Stomach (tissue), 9 donors: ENCODE results near the gene CABLES1. TPM values are rescaled to one million over a fixed set of nuclear protein-coding genes. Genes with fewer than 3 reads are reported as not detected.

ENCODE experiments used
- DNase-seq, 2 donors: peaks; one replicate each; pipeline versions ENCODE4 v3.0.0 to v3.0.0-alpha.2; 2013 to 2019
- H3K27ac ChIP-seq, 5 donors: fragments of 200-600 bp in 4 of 5; sonication (generic) in 4 of 5; one replicate each; pipeline ENCODE4 v1.5.1; 2013 to 2019; ENCODE audit warnings: mild to moderate bottlenecking in 1 of 5, moderate library complexity in 1 of 5
- H3K27me3 ChIP-seq, 3 donors: fragments of 200-600 bp; sonication (generic); one replicate each; pipeline ENCODE4 v1.5.1; 2017 to 2019; ENCODE audit warnings: mixed run types in 1 of 3
- H3K36me3 ChIP-seq, 4 donors: fragments of 200-600 bp; sonication (generic); 1 replicate in 3 of 4; 2 replicates in 1 of 4; pipeline ENCODE4 v1.5.1; 2016 to 2019
- H3K4me1 ChIP-seq, 4 donors: fragments of 200-600 bp; sonication (generic); one replicate each; pipeline ENCODE4 v1.5.1; 2016 to 2019
- H3K4me3 ChIP-seq, 4 donors: fragments of 200-600 bp; sonication (generic) in 3 of 4; one replicate each; pipeline ENCODE4 v1.5.1; 2016 to 2019; ENCODE audit warnings: mild to moderate bottlenecking in 1 of 4
- H3K9me3 ChIP-seq, 4 donors: fragments of 200-600 bp; sonication (generic); one replicate each; pipeline ENCODE4 v1.5.1; 2016 to 2019
- CTCF ChIP-seq, 7 experiments: fragments of 450-650 bp in 4 of 7; fragments of 200-600 bp in 3 of 7; sonication (generic) in 3 of 7; IDR thresholded peaks; one replicate each; pipeline ENCODE4 v1.5.1; 2016 to 2019; ENCODE audit warnings: antibody characterized with exemption in 7 of 7, control low read depth in 2 of 7, mild to moderate bottlenecking in 1 of 7
- EP300 ChIP-seq: sonication (generic); formaldehyde crosslinking; IDR thresholded peaks from one replicate; pipeline ENCODE4 v1.6.1; 2017; ENCODE audit warnings: antibody characterized with exemption
- POLR2A ChIP-seq, 4 donors: fragments of 450-650 bp; IDR thresholded peaks; one replicate each; pipeline ENCODE4 v1.6.1; 2016; ENCODE audit warnings: antibody characterized with exemption in 4 of 4, control low read depth in 2 of 4, mild to moderate bottlenecking in 1 of 4, moderate library complexity in 1 of 4
- POLR2AphosphoS5 ChIP-seq, 3 donors: sonication (generic); formaldehyde crosslinking; IDR thresholded peaks; one replicate each; pipeline ENCODE4 v1.6.1; 2016; ENCODE audit warnings: antibody characterized with exemption in 3 of 3
- WGBS, 5 donors: extraction: QIAGEN DNeasy Blood & Tissue Kit in 3 of 5; methylation state at CpG; one replicate each; pipeline versions ENCODE4 v1.1.5 to v1.1.7; 2013 to 2018; 5-methylcytosine and 5-hydroxymethylcytosine counted together
- intact Hi-C: fragments of 100-400 bp; cut with DNase I; formaldehyde crosslinking; loops from one replicate; pipeline ENCODE4 v1.15.1; 2023; ENCODE audit warnings: low total_unique reads
- polyA plus RNA-seq, 3 donors: library from polyadenylated mRNA; stranded (reverse); fragments of 200-250 nt; gene quantifications; one replicate each; pipeline ENCODE4 v1.2.3, GENCODE V29; 2013
- total RNA-seq, 5 donors: library from RNA; depleted of rRNA; stranded (reverse); fragments of >200 nt; gene quantifications; one replicate each; pipeline versions ENCODE4 v1.1.0 to v1.2.3, GENCODE V29; 2014 to 2016
- donor health status: healthy with polysubstance abuse.
- donor health status: Bipolar disorder and iron deficiency.
- donor health status: healthy.

The CABLES1 gene
- total and polyA plus RNA-seq, 8 donors: 5.6 to 36.8 (median 18.2) TPM

GRCh38 chr18:23113576-23113975 lies 21.7 kb upstream of the CABLES1 start:
- no peak overlapping the region for H3K4me3 ChIP-seq
- intact Hi-C loops: no loop called here
- no peaks in the 10 kb centered on the region for H3K36me3 ChIP-seq
- H3K27ac ChIP-seq: peak overlapping the region in 1 of 5 donors; percentile 81
- no peaks in the 10 kb centered on the region for H3K27me3 ChIP-seq
- TF ChIP-seq EP300 (no peak), POLR2A (IDR thresholded peaks at IDR 0.05) (no peak), CTCF (IDR thresholded peaks at IDR 0.05) (no peak), POLR2AphosphoS5 (IDR thresholded peaks at IDR 0.05) (no peak)
- peaks cover 0 to 23% (median 16%) of the 10 kb centered on the region in 4 donors for H3K4me1 ChIP-seq
- 87 to 93% (median 91%) methylated on average over 6 of the region's 6 CpGs for WGBS, 5 donors
- DNase-seq: no peak
- peaks cover 0 to 4% (median 0%) of the 10 kb centered on the region in 4 donors for H3K9me3 ChIP-seq

GRCh38 chr18:23114171-23114881 lies 21.0 kb upstream of the CABLES1 start:
- Histone ChIP-seq H3K4me3 (no peak overlapping the region), H3K4me1 (peaks cover 0 to 23% (median 16%) of the 10 kb centered on the region in 4 donors), H3K27me3 (no peaks in the 10 kb centered on the region), H3K27ac (peak overlapping the region; percentile 17 to 81 (median 67)), H3K9me3 (peaks cover 0 to 4% (median 0%) of the 10 kb centered on the region in 4 donors), H3K36me3 (no peaks in the 10 kb centered on the region)
- 13 to 28% (median 17%) methylated on average over 10 of the region's 10 CpGs for WGBS, 5 donors
- peak in 1 of 2 donors; percentile 67 for DNase-seq
- intact Hi-C loops: no loop called here
- no peak for TF ChIP-seq POLR2A (IDR thresholded peaks at IDR 0.05)
- no peak for TF ChIP-seq POLR2AphosphoS5 (IDR thresholded peaks at IDR 0.05)
- TF ChIP-seq EP300: no peak
- no peak for TF ChIP-seq CTCF (IDR thresholded peaks at IDR 0.05)

GRCh38 chr18:23114911-23115310 lies 20.4 kb upstream of the CABLES1 start:
- Histone ChIP-seq H3K4me1 (peaks cover 0 to 23% (median 16%) of the 10 kb centered on the region in 4 donors), H3K4me3 (no peak overlapping the region), H3K9me3 (peaks cover 0 to 4% (median 0%) of the 10 kb centered on the region in 4 donors), H3K36me3 (no peaks in the 10 kb centered on the region), H3K27ac (peak overlapping the region; percentile 17 to 81 (median 67)), H3K27me3 (no peaks in the 10 kb centered on the region)
- no peak for DNase-seq
- TF ChIP-seq EP300 (no peak), CTCF (IDR thresholded peaks at IDR 0.05) (no peak), POLR2AphosphoS5 (IDR thresholded peaks at IDR 0.05) (no peak), POLR2A (IDR thresholded peaks at IDR 0.05) (no peak)
- WGBS, 5 donors: 27 to 44% (median 31%) methylated on average over 5 of the region's 5 CpGs
- intact Hi-C loops: no loop called here

GRCh38 chr18:23115683-23116096 lies 19.6 kb upstream of the CABLES1 start:
- Histone ChIP-seq H3K27me3 (no peaks in the 10 kb centered on the region), H3K9me3 (peaks cover 0 to 4% (median 0%) of the 10 kb centered on the region in 4 donors), H3K27ac (peak overlapping the region in 3 of 5 donors; percentile 67 to 81 (median 68)), H3K4me1 (peaks cover 0 to 23% (median 18%) of the 10 kb centered on the region in 4 donors), H3K4me3 (no peak overlapping the region), H3K36me3 (no peaks in the 10 kb centered on the region)
- TF ChIP-seq POLR2A (IDR thresholded peaks at IDR 0.05) (no peak), CTCF (IDR thresholded peaks at IDR 0.05) (no peak), POLR2AphosphoS5 (IDR thresholded peaks at IDR 0.05) (peak; percentile 34 to 88 (median 54)), EP300 (no peak)
- WGBS, 5 donors: 51 to 62% (median 56%) methylated on average over 5 of the region's 5 CpGs
- peak in 1 of 2 donors; percentile 35 for DNase-seq
- intact Hi-C loops: no loop called here
